Activated B cell treated with CpG ODN at 0.5 μM for 24 hours (primary cell): Measurements from ENCODE around the gene TBXA2R. TPM values are rescaled to one million over a fixed set of nuclear protein-coding genes. Genes with fewer than 3 reads are reported as not detected.

Source experiments
- ATAC-seq: fragments of 200-7000 bp; cut with Tn5 transposase; one replicate; pipeline ENCODE4 v1.10.0; 2021; ENCODE audit warnings: low read depth, mild to moderate bottlenecking, moderate library complexity
- CTCF ChIA-PET: fragments of 350-600 bp; sonication (Branson Sonifier 250); formaldehyde crosslinking; loops from one replicate; lab custom pipeline; 2021; ENCODE audit warnings: antibody characterized with exemption; lab: Charles Lee
- POLR2A ChIA-PET: fragments of 350-600 bp; sonication (Branson Sonifier 250); formaldehyde crosslinking; loops from one replicate; lab custom pipeline; 2021; ENCODE audit warnings: antibody characterized with exemption; lab: Charles Lee
- DNase-seq: peaks from one replicate; pipeline ENCODE4 v3.0.0; 2022
- H3K27ac Mint-ChIP-seq: one replicate; pipeline ENCODE4 v1.8.0; 2020; ENCODE audit warnings: mixed read lengths
- H3K27me3 Mint-ChIP-seq: one replicate; pipeline ENCODE4 v1.8.0; 2021; ENCODE audit warnings: mixed read lengths
- H3K36me3 Mint-ChIP-seq: one replicate; pipeline ENCODE4 v1.8.0; 2021; ENCODE audit warnings: low read depth, mixed read lengths
- H3K4me1 Mint-ChIP-seq: one replicate; pipeline ENCODE4 v1.8.0; 2021; ENCODE audit warnings: mixed read lengths
- H3K4me3 Mint-ChIP-seq: one replicate; pipeline ENCODE4 v1.8.0; 2020; ENCODE audit warnings: mild to moderate bottlenecking, mixed read lengths
- H3K9me3 Mint-ChIP-seq: one replicate; pipeline ENCODE4 v1.8.0; 2020; ENCODE audit warnings: mixed read lengths
- CTCF ChIP-seq: fragments of 200-600 bp; IDR thresholded peaks from one replicate; pipeline ENCODE4 v1.8.0; 2022; ENCODE audit warnings: antibody characterized with exemption, mild to moderate bottlenecking
- intact Hi-C: fragments of 100-400 bp; cut with micrococcal nuclease; formaldehyde crosslinking; loops from one replicate; pipeline ENCODE4 v1.15.1; 2024
- total RNA-seq: library from RNA; stranded (reverse); gene quantifications from 2 replicates; pipeline ENCODE4 v1.2.3, GENCODE V29; 2022

TBXA2R gene
- total RNA-seq, 1 donor from 2014 or later, result 0.47 TPM

- Mint-ChIP-seq H3K27ac (peak overlapping the region; percentile 99), H3K4me1 (peaks cover 30% of the 10 kb centered on the region), H3K9me3 (no peaks in the 10 kb centered on the region), H3K36me3 (peaks cover 14% of the 10 kb centered on the region), H3K27me3 (no peaks in the 10 kb centered on the region), H3K4me3 (peak overlapping the region; percentile 97)
- DNase-seq (no peak), ATAC-seq (no peak)
- intact Hi-C loops, result loop anchor here (1.0 to 2.0 kb wide), 6 partner anchors 55 to 343 kb away; partner anchors contain the start of genes DAPK3, FZR1, HMG20B and MFSD12
- CTCF ChIA-PET, result interaction anchor here (1.0 to 1.2 kb wide), 2 partner anchors 9 to 82 kb away, joined by 3 read pairs; no protein-coding TSS in a partner anchor
- TF ChIP-seq CTCF, result no peak
- POLR2A ChIA-PET, result interaction anchor here (0.7 to 1.5 kb wide), 3 partner anchors 18 to 127 kb away, joined by 3 to 6 read pairs (median 3); partner anchors contain the start of gene DOHH
These were observed 20.7 kb upstream of the TBXA2R start for GRCh38 chr19:3627351-3627723.

GRCh38 chr19:3626473-3627350 is 20.0 kb upstream of the TBXA2R start, which contains the start of gene CACTIN:
CACTIN (minus strand) TSS chr19:3626790; CDS start chr19:3626762, 28 bp downstream.
- Mint-ChIP-seq H3K27me3 (no peaks in the 10 kb centered on the region), H3K36me3 (peaks cover 19% of the 10 kb centered on the region), H3K4me3 (peak within 1 kb of the TSS; percentile 97), H3K27ac (peak within 1 kb of the TSS; percentile 99), H3K9me3 (no peaks in the 10 kb centered on the region), H3K4me1 (peaks cover 30% of the 10 kb centered on the region)
- ChIA-PET CTCF (interaction anchor here (1.0 to 1.2 kb wide), 2 partner anchors 8 to 82 kb away, joined by 3 read pairs; no protein-coding TSS in a partner anchor), POLR2A (interaction anchor here (0.7 to 1.5 kb wide), 3 partner anchors 18 to 126 kb away, joined by 3 to 6 read pairs (median 3); partner anchors contain the start of gene DOHH)
- ATAC-seq (peak; percentile 98), DNase-seq (peak; percentile 95)
- intact Hi-C loops, result loop anchor here (1.0 to 2.0 kb wide), 6 partner anchors 54 to 344 kb away; partner anchors contain the start of genes DAPK3, FZR1, HMG20B and MFSD12
- no peak for TF ChIP-seq CTCF

GRCh38 chr19:3625996-3626472 is 19.4 kb upstream of the TBXA2R start:
- Mint-ChIP-seq H3K9me3 (no peaks in the 10 kb centered on the region), H3K36me3 (peaks cover 23% of the 10 kb centered on the region), H3K4me1 (peaks cover 30% of the 10 kb centered on the region), H3K4me3 (peak overlapping the region; percentile 97), H3K27ac (peak overlapping the region; percentile 99), H3K27me3 (no peaks in the 10 kb centered on the region)
- ATAC-seq, result no peak
- TF ChIP-seq CTCF, result no peak
- DNase-seq, result no peak
- intact Hi-C loops, result loop anchor here (2.0 kb wide), 4 partner anchors 69 to 345 kb away; partner anchors contain the start of genes DAPK3, FZR1, MFSD12 and PIP5K1C
- POLR2A ChIA-PET, result interaction anchor here (0.9 kb wide), 1 partner anchor 18 kb away, joined by 4 read pairs; no protein-coding TSS in a partner anchor
- CTCF ChIA-PET, result no interaction called here

GRCh38 chr19:3623716-3624115 is 17.0 kb upstream of the TBXA2R start:
- H3K4me3 Mint-ChIP-seq, result no peak overlapping the region
- ChIA-PET POLR2A (no interaction called here), CTCF (no interaction called here)
- no peak for DNase-seq
- intact Hi-C loops, result no loop called here
- H3K4me1 Mint-ChIP-seq, result peaks cover 30% of the 10 kb centered on the region
- peaks cover 34% of the 10 kb centered on the region for H3K36me3 Mint-ChIP-seq
- no peak for ATAC-seq
- H3K27ac Mint-ChIP-seq, result no peak overlapping the region
- no peak for TF ChIP-seq CTCF
- H3K9me3 Mint-ChIP-seq, result no peaks in the 10 kb centered on the region
- no peaks in the 10 kb centered on the region for H3K27me3 Mint-ChIP-seq
